Measurements from ENCODE around the gene TTC33.
"Not testable (repeated sequence)": the region's sequence is repeated elsewhere in the genome, so short reads cannot be mapped to it uniquely, and the experiment has no call there.

Gene TTC33

GRCh38 chr5:40678460-40679147 is 77.2 kb downstream of the TTC33 start:
- no peak for DNase-seq

DNA sequence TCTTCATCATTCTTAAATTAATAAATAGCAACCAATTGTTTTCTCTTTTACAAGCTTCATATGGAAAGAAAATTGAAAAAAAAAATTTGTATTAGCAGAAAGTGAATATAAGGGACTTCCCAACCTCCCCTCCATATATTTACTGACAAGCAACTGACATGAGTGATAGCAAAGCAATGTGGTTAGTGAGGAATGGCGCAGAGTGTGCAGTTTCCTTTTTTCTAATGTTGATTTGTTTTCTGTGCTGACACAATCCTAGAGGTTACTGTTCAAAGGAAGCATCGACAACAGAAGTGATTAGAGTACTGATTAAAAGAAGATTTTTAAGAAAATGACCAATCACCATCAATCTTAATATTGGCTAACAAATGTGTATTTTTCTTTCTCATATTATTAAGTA is 77.7 kb downstream of the TTC33 start:
- DNase-seq, result no peak

DNA sequence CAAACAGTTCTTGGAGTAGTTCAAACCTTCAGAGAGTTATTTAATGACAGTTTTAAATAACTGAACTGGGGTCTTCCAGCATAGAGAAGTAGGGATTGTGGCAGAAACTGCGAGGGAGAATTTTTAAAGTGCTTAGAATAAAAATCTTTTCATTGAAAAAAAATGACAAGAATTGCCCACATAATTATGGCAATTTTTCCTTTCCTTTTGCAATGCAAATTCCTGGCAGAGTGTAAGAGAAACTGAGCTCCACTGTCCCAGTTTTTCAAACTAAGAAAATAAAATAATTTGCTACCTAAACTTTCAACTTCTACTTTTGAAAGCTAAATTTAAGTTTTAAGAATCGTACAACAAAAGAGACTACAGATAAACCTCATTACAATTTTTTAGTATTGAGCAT is 78.3 kb downstream of the TTC33 start:
- no peak for DNase-seq

DNA sequence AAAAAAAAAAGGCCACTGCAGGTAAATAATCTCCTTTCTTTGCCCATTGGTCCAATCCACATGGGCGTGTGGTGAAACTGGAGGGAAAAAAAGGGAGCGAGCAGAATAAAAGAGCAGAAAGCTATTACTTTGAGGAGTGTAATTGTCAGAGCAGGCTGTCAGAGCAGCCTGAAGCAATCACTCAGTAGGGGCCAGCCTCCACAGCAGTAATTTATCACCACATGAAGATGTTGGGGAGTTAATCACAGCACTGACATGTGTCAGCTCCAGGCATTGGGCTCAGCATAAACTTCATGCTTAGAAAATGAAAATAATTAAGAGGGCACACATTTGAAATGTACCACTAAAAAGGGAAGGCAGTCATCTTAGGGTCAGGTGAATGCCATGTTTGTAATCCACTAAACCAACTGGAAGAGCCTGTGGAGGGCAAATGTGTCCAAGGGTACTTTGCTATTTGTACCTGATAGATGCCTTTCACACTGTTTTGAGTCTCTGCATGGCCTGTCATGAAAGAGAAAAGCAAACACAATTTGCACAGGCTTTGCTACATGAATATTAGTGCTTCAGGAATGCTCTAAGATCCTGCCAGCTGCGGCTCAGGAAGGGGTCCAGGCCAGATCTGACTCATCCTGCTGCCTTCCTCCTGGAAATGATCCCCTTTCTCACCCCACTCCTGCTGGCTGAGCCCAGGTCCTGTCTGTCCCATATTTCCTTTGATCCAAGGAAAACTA is 79.0 kb downstream of the TTC33 start:
- DNase-seq, result no peak

DNA sequence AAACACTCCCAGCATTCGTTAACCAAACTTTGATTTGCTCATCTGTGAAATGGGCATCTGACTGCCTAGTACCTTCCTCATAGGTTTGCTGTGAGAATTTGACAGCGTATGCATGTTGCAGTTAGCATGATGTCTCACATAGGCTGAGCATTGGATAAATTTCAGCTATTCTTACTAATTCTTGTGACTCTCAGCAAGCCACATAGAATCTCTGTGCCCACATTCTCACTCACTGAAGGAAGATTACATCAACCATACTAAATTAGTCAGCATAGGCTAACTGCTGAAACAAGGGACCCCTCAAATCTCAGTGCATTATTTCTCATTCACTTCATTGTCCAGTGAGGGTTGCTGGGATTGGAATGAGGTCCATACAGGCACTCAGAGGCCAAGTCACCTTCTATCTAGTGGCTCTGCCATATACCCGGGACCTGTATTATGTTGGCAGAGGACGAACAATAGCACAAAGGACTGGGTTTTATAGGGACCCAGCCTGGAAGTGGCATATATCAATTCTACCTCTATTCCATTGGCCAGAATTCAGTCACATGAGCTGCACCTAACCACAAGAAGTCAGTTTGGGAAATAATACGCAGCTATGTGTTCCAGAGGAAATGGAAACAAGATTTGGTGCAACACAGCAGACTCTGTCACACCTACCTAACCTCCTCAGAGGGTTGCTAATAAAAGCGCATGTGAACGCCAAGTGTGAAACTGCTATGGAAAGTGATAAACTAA is 80.2 kb downstream of the TTC33 start:
- no peak for DNase-seq

- no peak for DNase-seq
These were observed 81.0 kb downstream of the TTC33 start for GRCh38 chr5:40674661-40675235.

DNA sequence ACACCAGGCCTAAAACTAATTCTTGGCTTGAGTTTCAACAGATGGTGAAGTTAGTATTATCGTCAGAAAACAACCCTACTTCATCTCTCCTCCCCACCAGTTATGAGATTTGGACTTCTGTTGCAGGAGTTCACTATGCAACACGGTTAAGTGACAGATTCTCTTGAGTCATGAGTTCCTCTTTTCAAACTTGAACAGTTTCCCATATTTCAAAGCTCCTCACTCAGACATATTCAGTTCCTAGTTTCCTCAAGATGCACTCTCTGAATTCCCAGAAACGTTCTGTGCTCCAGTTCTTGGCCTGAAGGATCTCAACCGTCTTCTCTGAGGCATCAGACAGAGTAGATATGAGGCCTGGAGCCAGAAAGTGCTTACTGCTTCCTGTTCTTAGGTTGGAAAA is 83.3 kb downstream of the TTC33 start:
- no peak for DNase-seq

DNA sequence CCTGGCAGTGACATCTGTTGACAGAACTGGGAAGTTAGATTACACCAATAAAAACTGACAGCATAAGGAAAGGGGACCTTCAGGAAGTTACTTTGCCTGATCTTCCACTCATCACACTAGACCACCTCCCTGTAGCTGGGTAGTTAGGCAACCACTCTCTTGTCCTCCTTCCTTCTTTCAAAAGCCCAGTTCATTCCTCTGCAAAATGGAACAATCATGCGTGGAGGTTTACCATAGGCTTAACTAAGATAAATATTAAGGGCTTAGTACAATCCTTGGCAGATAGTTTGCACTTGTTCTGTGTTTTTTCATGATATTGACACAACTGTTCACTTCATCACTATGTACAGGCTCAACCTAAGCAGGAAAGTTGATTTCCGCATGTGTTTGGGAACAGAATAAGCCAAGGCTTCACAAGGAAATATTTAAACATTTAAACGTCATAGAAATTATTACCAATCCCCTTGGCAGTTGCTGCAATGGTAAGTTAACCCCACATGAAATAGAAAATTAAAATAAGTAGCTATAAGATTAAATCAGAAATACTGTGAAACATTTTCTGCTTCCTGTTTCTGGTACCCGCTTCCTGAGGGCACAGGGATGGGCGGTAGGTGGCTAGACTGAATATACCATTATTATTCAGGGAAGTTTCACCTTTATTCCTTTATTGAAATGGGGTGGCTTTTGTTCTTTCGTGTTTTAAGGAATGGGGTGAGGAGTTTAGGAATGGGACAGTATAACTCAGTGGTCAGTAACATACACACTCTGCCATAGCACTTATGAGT is 86.0 kb downstream of the TTC33 start:
- DNase-seq, result no peak

- no peak for DNase-seq
These were observed 88.5 kb downstream of the TTC33 start for GRCh38 chr5:40667161-40667663.

DNA sequence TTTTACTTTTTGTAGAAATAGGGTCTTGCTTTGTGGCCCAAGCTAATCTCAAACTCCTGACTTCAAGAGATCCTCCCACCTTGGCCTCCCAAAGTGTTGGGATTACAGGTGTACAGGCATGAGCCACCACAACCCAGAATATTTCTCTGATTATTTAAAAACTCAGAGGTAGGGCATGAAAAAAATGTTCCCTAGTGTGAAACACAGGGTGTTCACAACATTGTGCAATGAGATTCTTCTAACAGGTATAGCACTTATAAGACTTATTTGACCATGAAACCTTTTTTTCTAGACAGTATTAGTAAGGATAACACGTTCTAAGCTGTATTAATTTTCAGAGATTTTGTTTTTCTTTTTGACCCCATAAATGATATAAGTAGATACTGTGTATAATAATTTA is 89.1 kb downstream of the TTC33 start:
- DNase-seq, result no peak

DNA sequence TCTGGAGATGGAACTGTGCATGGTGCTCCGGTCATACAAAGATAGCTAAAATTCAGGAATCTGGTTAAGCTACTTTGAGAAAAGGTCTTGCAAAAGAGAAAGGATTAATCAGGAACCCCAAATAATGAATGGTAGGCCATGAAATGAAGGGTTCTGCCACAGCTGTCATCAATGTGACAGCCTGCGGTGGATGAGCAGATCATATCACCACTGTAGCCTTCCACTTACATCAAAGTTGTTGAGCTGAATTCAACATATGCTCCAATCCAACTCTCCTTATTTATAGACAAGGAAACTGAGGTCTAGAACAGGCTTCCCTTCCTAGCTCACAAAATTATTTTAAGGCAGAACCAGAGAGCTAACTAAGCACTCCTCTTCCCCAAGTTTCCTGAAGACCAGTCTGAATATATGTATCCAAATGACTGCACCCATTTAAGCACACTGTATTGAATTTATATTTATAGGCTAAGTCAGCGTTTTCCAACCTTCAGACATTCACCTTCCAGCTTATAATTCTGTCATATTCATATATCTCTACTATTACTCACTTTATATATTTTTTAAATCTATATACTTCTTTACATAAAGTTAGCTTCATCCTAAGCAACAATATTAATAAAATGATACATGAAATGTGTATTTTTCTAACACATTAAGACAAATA is 90.0 kb downstream of the TTC33 start:
- DNase-seq, result no peak

DNA sequence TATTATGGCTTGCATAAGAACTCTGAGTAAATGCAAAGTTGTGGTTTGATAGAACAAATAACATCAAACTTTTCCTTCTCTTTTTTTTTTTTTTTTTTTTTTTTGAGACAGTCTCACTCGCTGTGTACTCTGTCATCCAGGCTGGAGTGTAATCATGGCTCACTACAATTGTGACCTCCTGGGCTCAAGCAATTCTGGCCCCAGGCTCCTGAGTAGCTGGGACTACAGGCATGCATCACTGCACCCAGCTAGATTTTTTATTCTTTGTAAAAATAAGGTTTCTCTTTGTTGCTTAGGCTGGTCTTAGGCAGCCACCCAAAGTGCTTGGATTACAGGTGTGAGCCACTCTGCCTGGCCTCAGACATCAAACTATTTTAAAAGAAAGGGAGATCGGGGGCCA is 95.0 kb downstream of the TTC33 start:
- no peak for DNase-seq

- DNase-seq, result no peak
These were observed 99.0 kb downstream of the TTC33 start for GRCh38 chr5:40656766-40657165.

GRCh38 chr5:40656091-40656490 is 99.7 kb downstream of the TTC33 start:
- DNase-seq, result not testable (repeated sequence)

DNA sequence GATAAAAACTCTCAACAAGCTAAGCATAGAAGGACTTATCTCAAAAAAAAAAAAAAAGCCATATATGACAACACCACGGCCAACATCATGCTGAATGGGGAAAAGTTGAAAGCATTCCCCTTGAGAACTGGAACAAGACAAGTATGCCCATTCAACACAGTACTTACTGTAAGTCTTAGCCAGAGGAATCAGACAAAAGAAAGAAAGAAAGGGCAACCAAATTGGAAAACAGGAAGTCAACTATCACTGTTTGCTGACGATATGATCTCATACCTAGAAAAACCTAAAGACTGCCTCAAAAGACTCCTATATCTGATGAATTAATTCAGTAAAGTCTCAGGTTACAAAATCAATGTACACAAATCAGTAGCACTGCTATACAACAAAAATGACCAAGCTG is 100.6 kb downstream of the TTC33 start:
- DNase-seq, result no peak

DNA sequence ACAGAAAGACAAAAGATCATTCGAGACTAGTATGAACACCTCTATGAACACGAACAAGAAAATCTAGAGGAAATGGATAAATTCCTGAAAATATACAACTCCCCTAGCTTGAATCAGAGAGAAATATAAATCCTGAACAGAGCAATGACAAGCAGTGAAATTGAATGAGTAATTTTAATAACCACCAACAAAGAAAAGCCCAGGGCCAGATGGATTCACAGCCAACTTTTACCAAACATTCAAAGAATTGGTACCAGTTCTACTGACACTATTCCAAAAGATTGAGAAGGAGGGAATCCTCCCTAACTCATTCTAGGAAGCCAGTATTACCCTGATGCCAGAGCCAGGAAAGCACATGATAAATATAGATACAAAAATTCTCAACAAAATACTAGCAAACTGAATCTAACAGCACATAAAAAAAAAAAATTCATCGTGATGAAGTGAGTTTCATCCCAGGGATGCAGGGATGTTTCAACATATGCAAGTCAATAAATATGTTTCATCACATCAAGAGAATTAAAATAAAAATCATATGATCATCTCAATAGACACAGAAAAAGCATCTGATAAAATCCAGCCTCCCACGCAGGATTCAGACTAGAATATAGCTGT is 101.3 kb downstream of the TTC33 start:
- no peak for DNase-seq

DNA sequence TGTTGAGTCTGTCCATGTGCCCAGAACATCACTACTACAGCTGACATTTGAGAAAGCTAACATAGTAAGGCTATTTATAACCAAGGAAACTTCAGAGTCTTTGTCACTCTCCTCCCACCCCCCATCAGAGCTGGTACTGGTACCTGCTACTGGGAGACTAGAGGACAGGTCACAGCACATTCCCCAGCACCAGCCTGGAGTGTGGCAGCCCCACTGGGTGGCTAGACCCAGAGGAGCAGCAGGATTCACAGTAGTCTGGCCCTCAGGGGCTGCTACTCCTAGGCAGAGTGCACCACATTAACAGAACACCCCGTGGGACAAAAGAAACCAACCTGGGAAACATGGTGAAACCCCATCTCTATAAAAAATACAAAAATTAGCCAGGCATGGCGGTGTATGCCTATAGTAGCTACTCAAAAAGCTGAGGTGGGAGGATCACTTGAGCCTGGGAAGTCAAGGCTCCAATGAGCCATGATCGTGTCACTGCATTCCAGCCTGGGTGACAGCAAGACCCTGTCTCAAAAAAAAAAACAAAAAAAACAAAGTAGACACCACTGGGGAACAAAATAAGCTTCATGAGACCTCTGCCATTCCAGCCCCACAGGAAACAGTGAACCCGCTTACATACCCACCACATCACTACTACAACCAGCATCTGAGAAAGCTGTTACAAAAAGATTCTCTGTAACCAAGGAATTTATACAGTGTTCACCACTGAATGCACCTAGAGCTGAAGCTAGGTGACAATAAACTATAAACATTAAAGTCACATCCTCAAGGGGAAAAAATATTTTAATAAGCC is 102.3 kb downstream of the TTC33 start:
- DNase-seq, result no peak

DNA sequence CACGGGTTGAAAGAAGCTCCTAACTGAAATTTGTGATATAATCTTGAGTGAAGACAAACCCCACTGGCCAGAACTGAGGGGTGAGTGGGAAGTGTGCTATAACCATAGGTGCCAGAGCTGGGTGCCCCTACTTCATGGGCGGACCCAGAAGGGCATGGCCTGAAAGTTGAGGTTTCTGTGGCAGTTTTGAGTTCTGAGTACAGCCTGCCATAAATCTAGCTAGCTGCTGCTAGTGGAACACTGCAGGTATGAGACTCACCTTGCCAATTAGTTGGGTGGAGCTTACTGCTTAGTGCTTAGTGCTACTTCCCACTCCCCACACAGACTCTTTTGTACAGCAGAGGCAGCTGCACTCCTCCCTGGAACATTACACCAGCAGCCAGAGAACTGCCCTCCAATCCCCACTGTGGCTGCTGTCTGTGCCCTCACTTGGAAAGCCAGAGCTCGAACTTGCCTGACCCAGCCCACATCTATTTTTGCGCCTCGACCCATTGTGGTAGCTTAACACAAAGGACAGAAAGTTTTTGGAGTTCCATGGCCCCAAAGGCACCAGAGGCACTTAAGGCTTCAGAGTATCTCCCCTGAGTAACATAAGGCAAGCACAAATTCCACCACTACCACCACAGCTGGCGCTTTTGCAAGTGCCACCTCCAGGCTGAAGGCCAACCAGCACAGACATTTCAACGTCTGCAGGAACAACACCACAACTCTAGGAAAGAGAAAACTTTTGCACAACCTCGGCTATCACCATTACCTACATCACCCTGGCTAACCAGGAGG is 103.1 kb downstream of the TTC33 start:
- no peak for DNase-seq

- DNase-seq, result no peak
These were observed 104.6 kb downstream of the TTC33 start for GRCh38 chr5:40651201-40651600.

- DNase-seq, result no peak
These were observed 106.2 kb downstream of the TTC33 start for GRCh38 chr5:40649463-40650030.

All from activated CD4-positive, alpha-beta T cell treated with anti-CD3 and anti-CD28 coated beads, Interleukin-2, amount 50 U/mL, for 1 hour (primary cell).